HG02852 (cell line): ENCODE results near the gene CDK14.
"Not testable (repeated sequence)": the region's sequence is repeated elsewhere in the genome, so short reads cannot be mapped to it uniquely, and the experiment has no call there.

ENCODE experiments used
- ATAC-seq: cut with Tn5 transposase; IDR thresholded peaks from one replicate; pipeline ENCODE4 v1.9.1; 2021; ENCODE audit warnings: mild to moderate bottlenecking, moderate library complexity; ENCODE audit not compliant: unreplicated experiment

CDK14 gene

GRCh38 chr7:90713628-90714027 is 117.5 kb downstream of the CDK14 start:
- ATAC-seq = no peak

- ATAC-seq = peak; percentile 67
Observed at GRCh38 chr7:90715067-90715466, 118.9 kb downstream of the CDK14 start.

GRCh38 chr7:90717296-90718060 is 121.4 kb downstream of the CDK14 start:
- no peak for ATAC-seq

GRCh38 chr7:90719155-90719554 is 123.0 kb downstream of the CDK14 start:
- no peak for ATAC-seq

GRCh38 chr7:90720984-90721760 is 125.1 kb downstream of the CDK14 start:
- ATAC-seq = no peak

GRCh38 chr7:90721869-90722431 is 125.8 kb downstream of the CDK14 start:
- ATAC-seq = no peak

- no peak for ATAC-seq
Observed at GRCh38 chr7:90723233-90723632, 127.1 kb downstream of the CDK14 start.

GRCh38 chr7:90723866-90724265 is 127.7 kb downstream of the CDK14 start:
- no peak for ATAC-seq

- no peak for ATAC-seq
Observed at GRCh38 chr7:90726120-90726519, 130.0 kb downstream of the CDK14 start.

GRCh38 chr7:90726623-90727022 is 130.5 kb downstream of the CDK14 start:
- ATAC-seq = no peak

GRCh38 chr7:90727412-90727811 is 131.3 kb downstream of the CDK14 start:
- ATAC-seq = no peak

- ATAC-seq = peak; percentile 67
Observed at GRCh38 chr7:90728568-90728967, 132.4 kb downstream of the CDK14 start.

GRCh38 chr7:90735611-90736280 is 139.6 kb downstream of the CDK14 start:
- ATAC-seq = not testable (repeated sequence)

GRCh38 chr7:90736316-90736715 is 140.2 kb downstream of the CDK14 start:
- ATAC-seq = no peak

GRCh38 chr7:90736968-90737939 is 141.1 kb downstream of the CDK14 start:
- ATAC-seq = peak; percentile 96

- no peak for ATAC-seq
Observed at GRCh38 chr7:90738249-90738648, 142.1 kb downstream of the CDK14 start.

- ATAC-seq = no peak
Observed at GRCh38 chr7:90739716-90740115, 143.6 kb downstream of the CDK14 start.

GRCh38 chr7:90740386-90740785 is 144.3 kb downstream of the CDK14 start:
- no peak for ATAC-seq

- ATAC-seq = no peak
Observed at GRCh38 chr7:90743626-90744025, 147.5 kb downstream of the CDK14 start.

- ATAC-seq = no peak
Observed at GRCh38 chr7:90747516-90747915, 151.4 kb downstream of the CDK14 start.
